CD14-positive monocyte (primary cell): ENCODE results near the gene LRWD1. TPM values are rescaled to one million over a fixed set of nuclear protein-coding genes. Genes with fewer than 3 reads are reported as not detected.
"Not testable (repeated sequence)": the region's sequence is repeated elsewhere in the genome, so short reads cannot be mapped to it uniquely, and the experiment has no call there.

Experiments
- DNase-seq, 3 donors: peaks; one replicate each; pipeline ENCODE4 v3.0.0-alpha.2; 2011 to 2022
- H2AFZ ChIP-seq: 2 replicates; pipeline ENCODE4 v1.6.0; 2012; ENCODE audit warnings: mild to moderate bottlenecking, low read depth, low read length, inconsistent platforms; ENCODE audit not compliant: insufficient read depth, poor library complexity, severe bottlenecking
- H3K27ac ChIP-seq, 2 donors: 1 replicate in 1 of 2; 2 replicates in 1 of 2; pipeline ENCODE4 v1.5.1; 2012 to 2013; ENCODE audit warnings: low read length in 2 of 2, control low read depth in 1 of 2, inconsistent platforms in 1 of 2, low read depth in 1 of 2, mild to moderate bottlenecking in 1 of 2
- H3K27me3 ChIP-seq, 2 donors: one replicate each; pipeline versions ENCODE4 v1.6.0 to v1.6.1; 2011 to 2013; ENCODE audit warnings: low read length in 2 of 2; ENCODE audit not compliant: control insufficient read depth in 2 of 2, insufficient read depth in 2 of 2
- H3K36me3 ChIP-seq, 2 donors: replicated peaks in 1 of 2; 1 replicate in 1 of 2; 2 replicates in 1 of 2; pipeline versions ENCODE4 v1.5.1 to v1.6.1; 2012 to 2013; ENCODE audit warnings: low read length in 2 of 2, control low read depth in 1 of 2, inconsistent platforms in 1 of 2, mild to moderate bottlenecking in 1 of 2; ENCODE audit not compliant: insufficient read depth in 2 of 2, control insufficient read depth in 1 of 2
- H3K4me1 ChIP-seq, 2 donors: 1 replicate in 1 of 2; 2 replicates in 1 of 2; pipeline versions ENCODE4 v1.5.1 to v1.6.1; 2012 to 2013; ENCODE audit warnings: low read length in 2 of 2, control low read depth in 1 of 2, inconsistent platforms in 1 of 2, mild to moderate bottlenecking in 1 of 2, moderate library complexity in 1 of 2; ENCODE audit not compliant: insufficient read depth in 2 of 2, control insufficient read depth in 1 of 2
- H3K4me2 ChIP-seq: replicated peaks from 2 replicates; pipeline ENCODE3; 2012; ENCODE audit warnings: low read length, moderate library complexity, mild to moderate bottlenecking; ENCODE audit not compliant: poor library complexity, severe bottlenecking; ENCODE audit errors: extremely low read depth
- H3K4me3 ChIP-seq, 3 experiments: fragments of 200-600 bp in 1 of 3; sonication (generic) in 1 of 3; replicated peaks in 1 of 3; 1 replicate in 2 of 3; 2 replicates in 1 of 3; pipeline ENCODE4 v1.5.1; 2011 to 2013; ENCODE audit warnings: low read length in 3 of 3, mild to moderate bottlenecking in 3 of 3, control low read depth in 2 of 3, low read depth in 2 of 3, inconsistent platforms in 1 of 3, moderate library complexity in 1 of 3
- H3K79me2 ChIP-seq: 2 replicates; pipeline ENCODE4 v1.6.0; 2012; ENCODE audit warnings: mild to moderate bottlenecking, control low read depth, inconsistent platforms, low read length, moderate library complexity; ENCODE audit not compliant: insufficient read depth
- H3K9ac ChIP-seq: 2 replicates; pipeline ENCODE4 v1.6.0; 2017; ENCODE audit warnings: low read length, mild to moderate bottlenecking; ENCODE audit not compliant: insufficient read depth, poor library complexity, severe bottlenecking
- H3K9me3 ChIP-seq, 2 donors: replicated peaks in 1 of 2; 1 replicate in 1 of 2; 2 replicates in 1 of 2; pipeline versions ENCODE4 v1.5.1 to v1.6.1; 2012 to 2013; ENCODE audit warnings: low read length in 2 of 2, control low read depth in 1 of 2; ENCODE audit not compliant: control insufficient read depth in 1 of 2, insufficient read depth in 1 of 2
- H4K20me1 ChIP-seq: 2 replicates; pipeline ENCODE4 v1.6.0; 2012; ENCODE audit warnings: mild to moderate bottlenecking, low read length, control low read depth, moderate library complexity; ENCODE audit not compliant: insufficient read depth
- H3K27ac Mint-ChIP-seq, 7 donors: one replicate each; pipeline ENCODE4 v1.8.0; 2020; ENCODE audit warnings: mild to moderate bottlenecking in 7 of 7, mixed read lengths in 7 of 7, moderate library complexity in 6 of 7, inconsistent platforms in 2 of 7
- H3K27me3 Mint-ChIP-seq, 3 donors: one replicate each; pipeline ENCODE4 v1.8.0; 2021 to 2022; ENCODE audit warnings: low read depth in 3 of 3, mild to moderate bottlenecking in 3 of 3, mixed read lengths in 3 of 3, moderate library complexity in 3 of 3, inconsistent platforms in 1 of 3
- H3K36me3 Mint-ChIP-seq, 2 donors: one replicate each; pipeline ENCODE4 v1.8.0; 2020; ENCODE audit warnings: mixed read lengths in 2 of 2, inconsistent platforms in 1 of 2, mild to moderate bottlenecking in 1 of 2
- H3K4me1 Mint-ChIP-seq: one replicate; pipeline ENCODE4 v1.8.0; 2020; ENCODE audit warnings: mild to moderate bottlenecking, mixed read lengths
- H3K4me3 Mint-ChIP-seq, 2 donors: one replicate each; pipeline ENCODE4 v1.8.0; 2020; ENCODE audit warnings: mild to moderate bottlenecking in 2 of 2, mixed read lengths in 2 of 2, moderate library complexity in 1 of 2
- H3K9me3 Mint-ChIP-seq, 7 donors: one replicate each; pipeline ENCODE4 v1.8.0; 2020 to 2022; ENCODE audit warnings: mixed read lengths in 7 of 7, mild to moderate bottlenecking in 6 of 7, moderate library complexity in 6 of 7, inconsistent platforms in 2 of 7
- WGBS: methylation state at CpG from one replicate; pipeline ENCODE4 v1.1.5; 2013; ENCODE audit warnings: missing lambda C conversion rate; ENCODE audit not compliant: insufficient coverage; 5-methylcytosine and 5-hydroxymethylcytosine counted together
- intact Hi-C, 2 donors: fragments of 100-400 bp; cut with micrococcal nuclease; formaldehyde crosslinking; loops; one replicate each; pipeline versions ENCODE4 v1.15.0 to v1.15.1; 2023
- polyA plus RNA-seq, 3 donors: library from polyadenylated mRNA; depleted of rRNA in 1 of 3; unstranded in 2 of 3; stranded (reverse) in 1 of 3; fragments of 300-500 nt in 2 of 3; fragments of >200 nt in 1 of 3; fragmentation: Illumina TruSeq in 2 of 3; gene quantifications; 1 replicate in 2 of 3; 2 replicates in 1 of 3; pipeline ENCODE4 v1.2.3, GENCODE V29; 2012 to 2021

LRWD1 gene
- polyA plus RNA-seq, 3 donors: 5.4 to 10.7 (median 6.1) TPM

GRCh38 chr7:102493220-102493935 is 28.6 kb downstream of the LRWD1 start:
- H3K27me3 Mint-ChIP-seq, H3K9me3 Mint-ChIP-seq, H3K79me2 ChIP-seq, DNase-seq, H3K4me1 Mint-ChIP-seq, H3K27ac Mint-ChIP-seq, H3K27me3 ChIP-seq, H3K36me3 ChIP-seq, H3K36me3 Mint-ChIP-seq, H4K20me1 ChIP-seq, H2AFZ ChIP-seq, H3K9me3 ChIP-seq, H3K9ac ChIP-seq, H3K27ac ChIP-seq, intact Hi-C loops, H3K4me2 ChIP-seq, H3K4me3 Mint-ChIP-seq, H3K4me1 ChIP-seq, H3K4me3 ChIP-seq: not testable (repeated sequence)
- no CpG with 5 or more reads among the region's 33 CpGs for WGBS

- not testable (repeated sequence) for H3K4me3 Mint-ChIP-seq
- no CpG with 5 or more reads among the region's 15 CpGs for WGBS
Measured at GRCh38 chr7:102494026-102494425, 29.2 kb downstream of the LRWD1 start.

GRCh38 chr7:102494473-102495149 is 29.8 kb downstream of the LRWD1 start:
- H3K9me3 ChIP-seq, H3K9ac ChIP-seq, H3K36me3 Mint-ChIP-seq, H3K36me3 ChIP-seq, H2AFZ ChIP-seq, H3K27me3 ChIP-seq, H3K27ac ChIP-seq, H3K9me3 Mint-ChIP-seq, H3K79me2 ChIP-seq, H3K27ac Mint-ChIP-seq, intact Hi-C loops, H4K20me1 ChIP-seq, H3K27me3 Mint-ChIP-seq, H3K4me1 ChIP-seq, DNase-seq, H3K4me2 ChIP-seq, H3K4me3 Mint-ChIP-seq, H3K4me1 Mint-ChIP-seq, H3K4me3 ChIP-seq: not testable (repeated sequence)
- no CpG with 5 or more reads among the region's 67 CpGs for WGBS

More at GRCh38 chr7:102494026-102494425, 29.2 kb downstream of the LRWD1 start:
- intact Hi-C loops, H3K79me2 ChIP-seq, H3K36me3 ChIP-seq, H3K27me3 Mint-ChIP-seq, H3K27ac ChIP-seq, H4K20me1 ChIP-seq, H2AFZ ChIP-seq, H3K9me3 ChIP-seq, H3K4me1 Mint-ChIP-seq, H3K4me1 ChIP-seq, H3K27me3 ChIP-seq, H3K9me3 Mint-ChIP-seq, H3K36me3 Mint-ChIP-seq, H3K27ac Mint-ChIP-seq, H3K4me3 ChIP-seq, DNase-seq, H3K9ac ChIP-seq, H3K4me2 ChIP-seq: not testable (repeated sequence)

- DNase-seq, H3K4me3 Mint-ChIP-seq, H2AFZ ChIP-seq, H3K4me2 ChIP-seq, intact Hi-C loops, H3K27ac ChIP-seq, H3K9me3 Mint-ChIP-seq, H3K4me1 ChIP-seq, H3K27ac Mint-ChIP-seq, H3K27me3 ChIP-seq, H3K9ac ChIP-seq, H3K4me1 Mint-ChIP-seq, H3K36me3 ChIP-seq, H3K36me3 Mint-ChIP-seq, H3K4me3 ChIP-seq, H3K27me3 Mint-ChIP-seq, H4K20me1 ChIP-seq, H3K79me2 ChIP-seq, H3K9me3 ChIP-seq: not testable (repeated sequence)
- WGBS: no CpG with 5 or more reads among the region's 10 CpGs
Measured at GRCh38 chr7:102496861-102497260, 32.1 kb downstream of the LRWD1 start.
